Ectodermal cell (in vitro differentiated cells): ENCODE data around the gene CD163.
A peak's percentile ranks its signal among the peaks of the same experiment; 100 is the strongest.
"Not testable (repeated sequence)": the region's sequence is repeated elsewhere in the genome, so short reads cannot be mapped to it uniquely, and the experiment has no call there.

ENCODE experiments used
- H3K27ac ChIP-seq: 2 replicates; pipeline ENCODE4 v1.7.0; 2013; ENCODE audit warnings: mild to moderate bottlenecking, low read depth, low read length; ENCODE audit not compliant: insufficient read depth, poor library complexity, severe bottlenecking
- H3K27me3 ChIP-seq: 2 replicates; pipeline ENCODE4 v1.7.0; 2013; ENCODE audit warnings: mild to moderate bottlenecking, low read length; ENCODE audit not compliant: insufficient read depth, control insufficient read depth, poor library complexity, severe bottlenecking
- H3K36me3 ChIP-seq: one replicate; pipeline ENCODE4 v1.7.0; 2013; ENCODE audit warnings: low read length; ENCODE audit not compliant: control insufficient read depth, insufficient read depth
- H3K4me1 ChIP-seq: one replicate; pipeline ENCODE4 v1.7.0; 2013; ENCODE audit warnings: low read length; ENCODE audit not compliant: control insufficient read depth, insufficient read depth
- H3K4me3 ChIP-seq: 2 replicates; pipeline ENCODE4 v1.7.0; 2013; ENCODE audit warnings: low read depth, low read length, control low read depth; ENCODE audit not compliant: insufficient read depth
- H3K9me3 ChIP-seq: 2 replicates; pipeline ENCODE4 v1.7.0; 2013; ENCODE audit warnings: mild to moderate bottlenecking, low read length, moderate library complexity; ENCODE audit not compliant: control insufficient read depth
- WGBS, 2 experiments: methylation state at CpG; one replicate each; pipeline ENCODE4 v1.1.7; 2013; ENCODE audit warnings: missing lambda C conversion rate in 2 of 2; 5-methylcytosine and 5-hydroxymethylcytosine counted together

Gene CD163

DNA sequence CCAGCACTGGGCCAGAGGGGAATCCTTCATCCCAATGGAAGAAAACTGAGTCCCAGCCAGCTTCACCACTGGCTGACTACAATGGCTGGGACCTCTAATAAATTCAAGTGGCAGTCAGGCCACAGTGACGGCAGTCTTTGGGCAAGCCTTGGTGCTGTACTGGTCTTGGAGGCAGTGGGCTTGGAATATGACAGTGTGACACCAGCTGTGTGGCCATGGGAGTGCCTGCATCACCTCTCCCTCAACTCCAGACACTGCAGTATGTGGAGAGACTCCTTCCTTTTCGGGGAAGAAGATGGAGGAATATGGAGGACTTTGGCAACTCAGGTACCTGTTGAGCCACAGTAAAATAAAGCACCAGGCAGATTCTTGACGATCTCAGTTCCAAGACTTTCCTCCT is 43.6 kb downstream of the CD163 start:
- H3K36me3 ChIP-seq, result no peaks in the 10 kb centered on the region
- H3K4me3 ChIP-seq, result no peak overlapping the region
- H3K27me3 ChIP-seq, result no peaks in the 10 kb centered on the region
- WGBS, 2 experiments, result 89% methylated on average over 3 of the region's 3 CpGs
- no peaks in the 10 kb centered on the region for H3K9me3 ChIP-seq
- no peaks in the 10 kb centered on the region for H3K4me1 ChIP-seq
- H3K27ac ChIP-seq, result no peak overlapping the region

- Histone ChIP-seq H3K4me1 (no peaks in the 10 kb centered on the region), H3K27ac (no peak overlapping the region), H3K27me3 (no peaks in the 10 kb centered on the region), H3K36me3 (no peaks in the 10 kb centered on the region), H3K4me3 (no peak overlapping the region), H3K9me3 (no peaks in the 10 kb centered on the region)
- WGBS, 2 experiments, result 100% methylated on average over 1 of the region's 3 CpGs
Measured at GRCh38 chr12:7451756-7452155, 51.8 kb downstream of the CD163 start.

DNA sequence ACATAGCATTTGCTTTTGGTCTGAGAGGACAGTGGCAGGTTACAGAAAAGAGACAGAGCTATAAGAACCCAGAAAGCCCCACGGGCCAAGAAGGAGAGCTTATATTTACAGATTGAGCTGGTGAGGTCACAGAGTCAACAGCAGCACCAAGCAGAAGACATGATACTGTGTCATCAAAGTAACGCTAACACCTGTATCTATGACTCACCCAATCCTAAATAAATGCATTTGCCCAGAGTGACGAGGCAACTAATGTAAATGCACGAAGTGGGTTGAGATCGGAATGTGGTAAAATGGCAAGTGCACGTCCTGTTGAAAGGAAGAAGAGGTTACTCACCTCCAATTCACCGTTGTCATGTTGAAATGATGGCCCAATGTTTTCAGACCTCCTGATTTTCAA is 52.9 kb downstream of the CD163 start:
- Histone ChIP-seq H3K27ac (no peak overlapping the region), H3K4me1 (no peaks in the 10 kb centered on the region), H3K4me3 (no peak overlapping the region), H3K9me3 (no peaks in the 10 kb centered on the region), H3K27me3 (no peaks in the 10 kb centered on the region), H3K36me3 (no peaks in the 10 kb centered on the region)
- 93 to 96% methylated on average over 7 of the region's 7 CpGs for WGBS, 2 experiments

DNA sequence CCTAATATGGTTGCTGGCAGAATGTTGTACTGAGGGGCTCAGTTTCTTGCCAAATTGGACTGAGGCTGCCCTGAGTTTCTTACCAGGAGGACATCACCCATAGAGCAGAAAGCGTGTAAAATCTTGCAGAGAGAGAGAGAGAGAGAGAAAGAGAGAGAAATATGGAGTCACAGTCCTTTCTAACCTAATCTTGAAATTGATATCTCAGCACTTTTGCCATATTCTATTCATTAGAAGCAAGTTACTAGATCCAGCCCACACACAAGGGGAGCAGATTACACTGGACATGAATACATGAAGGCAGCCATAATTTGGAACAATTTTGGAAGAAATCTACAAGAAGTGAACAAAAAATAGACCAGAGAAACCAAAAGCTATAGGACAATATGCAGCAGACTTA is 55.5 kb downstream of the CD163 start:
- no peak overlapping the region for H3K4me3 ChIP-seq
- no peak overlapping the region for H3K27ac ChIP-seq
- H3K27me3 ChIP-seq, result no peaks in the 10 kb centered on the region
- no peaks in the 10 kb centered on the region for H3K4me1 ChIP-seq
- no peaks in the 10 kb centered on the region for H3K9me3 ChIP-seq
- 87 to 100% methylated on average over 1 of the region's 1 CpG for WGBS, 2 experiments
- H3K36me3 ChIP-seq, result no peaks in the 10 kb centered on the region

DNA sequence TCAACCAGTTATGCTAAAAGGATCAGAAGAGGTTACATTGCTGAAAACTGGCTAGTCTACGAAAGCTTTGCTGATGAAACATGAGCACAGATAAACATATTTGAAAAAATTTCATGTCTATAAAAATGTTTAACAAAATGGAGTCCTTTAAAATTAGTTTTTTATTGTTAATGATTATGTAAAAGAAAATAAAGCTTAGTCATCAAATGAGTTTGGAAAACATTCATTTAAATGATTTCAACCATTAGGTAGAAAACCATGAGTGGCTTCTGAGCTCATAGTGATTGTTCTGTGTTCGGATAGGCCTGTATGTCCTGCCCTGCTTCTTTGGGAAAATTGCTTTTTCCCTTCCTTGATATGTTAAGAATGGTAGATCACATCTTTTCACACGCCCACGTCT is 59.0 kb downstream of the CD163 start:
- 88 to 91% methylated on average over 3 to 4 of the region's 4 CpGs for WGBS, 2 experiments
- H3K9me3 ChIP-seq, result no peaks in the 10 kb centered on the region
- no peak overlapping the region for H3K4me3 ChIP-seq
- H3K36me3 ChIP-seq, result no peaks in the 10 kb centered on the region
- H3K27me3 ChIP-seq, result peaks cover 16% of the 10 kb centered on the region
- no peaks in the 10 kb centered on the region for H3K4me1 ChIP-seq
- H3K27ac ChIP-seq, result no peak overlapping the region

GRCh38 chr12:7444076-7444475 is 59.5 kb downstream of the CD163 start, which contains the start of gene CD163L1:
TSS of gene CD163L1 (minus strand) at chr12:7444153. CDS start at chr12:7444127, 26 bp downstream.
- Histone ChIP-seq H3K36me3 (no peaks in the 10 kb centered on the region), H3K4me1 (no peaks in the 10 kb centered on the region), H3K9me3 (no peaks in the 10 kb centered on the region), H3K27ac (no peak within 1 kb of the TSS), H3K4me3 (no peak within 1 kb of the TSS), H3K27me3 (peaks cover 16% of the 10 kb centered on the region)
- WGBS, 2 experiments, result 95 to 96% methylated on average over 2 of the region's 2 CpGs

GRCh38 chr12:7441216-7441615 is 62.4 kb downstream of the CD163 start:
- Histone ChIP-seq H3K4me3 (no peak overlapping the region), H3K36me3 (no peaks in the 10 kb centered on the region), H3K27ac (no peak overlapping the region), H3K27me3 (peaks cover 16% of the 10 kb centered on the region), H3K4me1 (no peaks in the 10 kb centered on the region), H3K9me3 (no peaks in the 10 kb centered on the region)
- 94 to 100% methylated on average over 1 of the region's 1 CpG for WGBS, 2 experiments

DNA sequence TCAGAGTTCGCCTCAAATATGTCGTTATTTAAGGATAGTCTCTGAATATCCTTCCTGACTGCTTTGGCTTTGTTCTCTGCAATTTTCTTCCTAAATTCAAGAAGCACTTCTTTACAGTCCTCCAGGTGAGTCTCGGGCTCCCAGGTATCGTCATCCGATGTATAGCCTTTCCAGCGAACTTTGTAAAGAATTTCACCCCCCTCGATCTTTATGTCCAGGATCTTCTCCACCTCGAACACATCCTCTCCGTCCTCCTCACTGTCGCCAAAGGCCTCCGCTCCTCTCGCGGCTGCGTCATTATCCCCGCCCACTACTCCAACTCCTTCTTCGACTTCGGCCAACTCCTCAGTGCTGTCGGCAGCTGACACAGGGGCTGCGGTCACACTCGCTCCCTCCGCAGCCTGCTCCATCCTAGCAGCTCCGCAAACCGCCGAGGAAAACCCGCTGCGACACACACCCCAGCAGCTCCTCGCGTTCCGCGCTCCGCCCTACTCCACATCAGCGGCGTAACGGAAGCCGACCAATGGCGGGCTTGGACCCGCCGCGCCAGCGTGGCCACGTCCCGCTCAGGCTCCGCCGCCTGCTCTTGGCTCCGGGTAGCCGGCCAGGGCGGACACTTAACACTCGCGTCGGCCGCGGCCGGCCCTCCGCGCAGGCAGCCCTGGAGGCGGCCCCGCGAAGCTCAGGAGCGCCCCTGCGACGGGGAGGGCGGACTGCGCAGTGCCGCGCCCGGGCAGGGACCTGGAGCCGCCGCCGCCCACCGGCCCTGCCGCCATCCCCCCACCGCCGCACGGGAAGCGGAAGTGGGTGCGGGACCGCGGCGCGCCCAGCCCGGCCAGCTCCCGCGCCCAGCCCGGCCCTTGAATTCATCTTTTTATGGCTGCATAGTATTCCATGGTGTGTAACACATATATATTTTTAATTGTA is 63.7 kb downstream of the CD163 start:
- 9% methylated on average over 81 to 84 of the region's 84 CpGs for WGBS, 2 experiments
- Histone ChIP-seq H3K4me3 (peak overlapping the region; percentile 43), H3K36me3 (no peaks in the 10 kb centered on the region), H3K27ac (peak overlapping the region; percentile 44), H3K27me3 (peaks cover 16% of the 10 kb centered on the region), H3K4me1 (no peaks in the 10 kb centered on the region), H3K9me3 (no peaks in the 10 kb centered on the region)

- H3K4me1 ChIP-seq, H3K36me3 ChIP-seq, H3K9me3 ChIP-seq, H3K4me3 ChIP-seq, H3K27ac ChIP-seq: not testable (repeated sequence)
- WGBS, 2 experiments, result 90 to 93% methylated on average over 8 of the region's 8 CpGs
- H3K27me3 ChIP-seq, result peaks cover 16% of the 10 kb centered on the region
Measured at GRCh38 chr12:7438291-7438995, 65.1 kb downstream of the CD163 start.

DNA sequence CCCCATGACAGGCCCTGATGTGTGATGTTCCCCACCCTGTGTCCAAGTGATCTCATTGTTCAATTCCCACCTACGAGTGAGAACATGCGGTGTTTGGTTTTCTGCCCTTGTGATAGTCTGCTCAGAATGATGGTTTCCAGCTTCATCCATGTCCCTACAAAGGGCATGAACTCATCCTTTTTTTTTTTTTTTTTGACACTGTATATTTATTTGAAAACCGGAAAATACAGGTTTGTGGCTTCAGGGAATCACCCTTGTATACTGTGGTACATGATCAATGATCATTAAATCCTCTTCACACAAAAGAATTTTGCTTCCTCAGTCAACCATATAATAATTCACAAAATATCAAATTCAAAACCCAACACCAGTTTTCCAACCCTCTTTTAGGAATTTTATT is 66.1 kb downstream of the CD163 start:
- peaks cover 16% of the 10 kb centered on the region for H3K27me3 ChIP-seq
- not testable (repeated sequence) for H3K9me3 ChIP-seq, H3K4me1 ChIP-seq, H3K4me3 ChIP-seq, H3K36me3 ChIP-seq, H3K27ac ChIP-seq
- 98 to 100% methylated on average over 2 to 3 of the region's 3 CpGs for WGBS, 2 experiments
